ENCODE results near the gene GALNT16. TPM values are rescaled to one million over a fixed set of nuclear protein-coding genes. Genes with fewer than 3 reads are reported as not detected.

The GALNT16 gene
- total and polyA plus RNA-seq, 7 donors = 2.4 to 20.5 (median 5.3) TPM; not detected in 1

- Histone ChIP-seq H3K27me3 (no peaks in the 10 kb centered on the region), H3K4me1 (peaks cover 0 to 28% (median 19%) of the 10 kb centered on the region in 4 donors), H3K36me3 (no peaks in the 10 kb centered on the region), H3K9me3 (no peaks in the 10 kb centered on the region), H3K27ac (no peak overlapping the region), H3K4me3 (no peak overlapping the region)
- intact Hi-C loops (cut with DNase I) = no loop called here
- TF ChIP-seq POLR2AphosphoS5 (IDR thresholded peaks at IDR 0.05) (no peak), EP300 (IDR thresholded peaks at IDR 0.05) (no peak), CTCF (IDR thresholded peaks at IDR 0.05) (no peak), POLR2A (IDR thresholded peaks at IDR 0.05) (no peak)
- DNase-seq = no peak
- 91 to 93% methylated on average over 5 of the region's 5 CpGs for WGBS, 2 donors
Measured at GRCh38 chr14:69404883-69405282, 144.9 kb downstream of the GALNT16 start.

- TF ChIP-seq POLR2AphosphoS5 (IDR thresholded peaks at IDR 0.05) (no peak), EP300 (IDR thresholded peaks at IDR 0.05) (no peak), CTCF (IDR thresholded peaks at IDR 0.05) (no peak), POLR2A (IDR thresholded peaks at IDR 0.05) (no peak)
- Histone ChIP-seq H3K9me3 (no peaks in the 10 kb centered on the region), H3K36me3 (no peaks in the 10 kb centered on the region), H3K4me1 (peaks cover 0 to 19% (median 10%) of the 10 kb centered on the region in 4 donors), H3K27ac (no peak overlapping the region), H3K27me3 (no peaks in the 10 kb centered on the region), H3K4me3 (no peak overlapping the region)
- DNase-seq = no peak
- intact Hi-C loops (cut with DNase I) = no loop called here
Measured at GRCh38 chr14:69405762-69406161, 145.8 kb downstream of the GALNT16 start.

Other genes with a start within 250 kb of the GALNT16 start
- gene DCAF5, start 107.0 kb upstream of the GALNT16 start, total RNA-seq = 10 to 100 TPM; 36.4 to 56.8 (median 40.5) TPM
- 10 to 100 TPM; 13.2 to 23.6 (median 15.7) TPM for gene DCAF5, start 107.0 kb upstream of the GALNT16 start, polyA plus RNA-seq
- 10 to 100 TPM; 14.7 to 18.0 (median 16.8) TPM for gene EXD2, start 68.7 kb upstream of the GALNT16 start, total RNA-seq
- 10 to 100 TPM in 1 of 3 donors, 1 to 10 TPM in 2; 1.8 to 13.5 (median 1.8) TPM for gene EXD2, start 68.7 kb upstream of the GALNT16 start, polyA plus RNA-seq
- gene ERH, start 138.1 kb downstream of the GALNT16 start, total RNA-seq = 100 to 1,000 TPM in 2 of 4 donors, 10 to 100 TPM in 2; 65.6 to 106 (median 87.9) TPM
- 100 to 1,000 TPM; 136 to 168 (median 157) TPM for gene ERH, start 138.1 kb downstream of the GALNT16 start, polyA plus RNA-seq
- gene SLC39A9, start 138.5 kb downstream of the GALNT16 start, total RNA-seq = 10 to 100 TPM; 39.0 to 47.4 (median 42.0) TPM
- 10 to 100 TPM; 11.4 to 32.5 (median 17.6) TPM for gene SLC39A9, start 138.5 kb downstream of the GALNT16 start, polyA plus RNA-seq
- under 1 TPM in 3 of 4 donors, not detected in 1; under 0.01 to 0.55 (median 0.16) TPM for gene PLEKHD1, start 224.6 kb downstream of the GALNT16 start, total RNA-seq
- gene PLEKHD1, start 224.6 kb downstream of the GALNT16 start, polyA plus RNA-seq = under 1 TPM in 2 of 3 donors, not detected in 1; under 0.01 to 0.06 TPM